Measurements from ENCODE around the gene LDLRAD4.

Gene LDLRAD4

GRCh38 chr18:13511961-13512577 is 293.5 kb downstream of the LDLRAD4 start:
- DNase-seq = peak in 1 of 42 donors; percentile 6
- intact Hi-C loops (cut with DNase I) = no loop called here

GRCh38 chr18:13513021-13513420 is 294.5 kb downstream of the LDLRAD4 start:
- intact Hi-C loops (cut with DNase I) = no loop called here
- peak in 2 of 42 donors; percentile 15 to 25 for DNase-seq

GRCh38 chr18:13513481-13513880 is 294.9 kb downstream of the LDLRAD4 start:
- peak in 1 of 42 donors; percentile 6 for DNase-seq
- intact Hi-C loops (cut with DNase I) = no loop called here

- DNase-seq = no peak
- intact Hi-C loops (cut with DNase I) = no loop called here
Measured at GRCh38 chr18:13514558-13514957, 296.0 kb downstream of the LDLRAD4 start.

- intact Hi-C loops (cut with DNase I) = no loop called here
- no peak for DNase-seq
Measured at GRCh38 chr18:13516855-13517254, 298.3 kb downstream of the LDLRAD4 start.

GRCh38 chr18:13517369-13517768 is 298.8 kb downstream of the LDLRAD4 start:
- no peak for DNase-seq
- intact Hi-C loops (cut with DNase I) = no loop called here

GRCh38 chr18:13518382-13518781 is 299.8 kb downstream of the LDLRAD4 start:
- DNase-seq = no peak
- intact Hi-C loops (cut with DNase I) = no loop called here

GRCh38 chr18:13520306-13520705 is 301.7 kb downstream of the LDLRAD4 start:
- peak in 3 of 42 donors; percentile 14 to 64 (median 51) for DNase-seq
- intact Hi-C loops (cut with DNase I) = no loop called here

- no peak for DNase-seq
- intact Hi-C loops (cut with DNase I) = no loop called here
Measured at GRCh38 chr18:13520741-13521140, 302.2 kb downstream of the LDLRAD4 start.

GRCh38 chr18:13521418-13521817 is 302.9 kb downstream of the LDLRAD4 start:
- intact Hi-C loops (cut with DNase I) = no loop called here

GRCh38 chr18:13522256-13522655 is 303.7 kb downstream of the LDLRAD4 start:
- intact Hi-C loops (cut with DNase I) = no loop called here
- DNase-seq = no peak

More at GRCh38 chr18:13521418-13521817, 302.9 kb downstream of the LDLRAD4 start:
- peak in 17 of 42 donors; percentile 40 to 68 (median 55) for DNase-seq

GRCh38 chr18:13522861-13523660 is 304.5 kb downstream of the LDLRAD4 start:
- intact Hi-C loops (cut with DNase I) = no loop called here
- DNase-seq = no peak

GRCh38 chr18:13524054-13524453 is 305.5 kb downstream of the LDLRAD4 start:
- DNase-seq = no peak
- intact Hi-C loops (cut with DNase I) = no loop called here

GRCh38 chr18:13524811-13525210 is 306.3 kb downstream of the LDLRAD4 start:
- intact Hi-C loops (cut with DNase I) = no loop called here
- peak in 16 of 42 donors; percentile 40 to 84 (median 59) for DNase-seq

- intact Hi-C loops (cut with DNase I) = no loop called here
- no peak for DNase-seq
Measured at GRCh38 chr18:13525381-13526029, 306.9 kb downstream of the LDLRAD4 start.

GRCh38 chr18:13526519-13526918 is 308.0 kb downstream of the LDLRAD4 start:
- no peak for DNase-seq
- intact Hi-C loops (cut with DNase I) = no loop called here

GRCh38 chr18:13527256-13527655 is 308.7 kb downstream of the LDLRAD4 start:
- DNase-seq = no peak
- intact Hi-C loops (cut with DNase I) = no loop called here

GRCh38 chr18:13527730-13528129 is 309.2 kb downstream of the LDLRAD4 start:
- intact Hi-C loops (cut with DNase I) = no loop called here
- DNase-seq = no peak

GRCh38 chr18:13528739-13529392 is 310.3 kb downstream of the LDLRAD4 start:
- no peak for DNase-seq
- intact Hi-C loops (cut with DNase I) = no loop called here
